Activated naive CD4-positive, alpha-beta T cell treated with Interleukin-2 at 50 U/mL for 16 hours (primary cell): ENCODE measurements around the gene RNU2-63P.
"Not testable (repeated sequence)": the region's sequence is repeated elsewhere in the genome, so short reads cannot be mapped to it uniquely, and the experiment has no call there.

Source experiments
- DNase-seq: peaks from one replicate; pipeline ENCODE4 v3.0.0-alpha.2; 2020

Gene RNU2-63P

DNA sequence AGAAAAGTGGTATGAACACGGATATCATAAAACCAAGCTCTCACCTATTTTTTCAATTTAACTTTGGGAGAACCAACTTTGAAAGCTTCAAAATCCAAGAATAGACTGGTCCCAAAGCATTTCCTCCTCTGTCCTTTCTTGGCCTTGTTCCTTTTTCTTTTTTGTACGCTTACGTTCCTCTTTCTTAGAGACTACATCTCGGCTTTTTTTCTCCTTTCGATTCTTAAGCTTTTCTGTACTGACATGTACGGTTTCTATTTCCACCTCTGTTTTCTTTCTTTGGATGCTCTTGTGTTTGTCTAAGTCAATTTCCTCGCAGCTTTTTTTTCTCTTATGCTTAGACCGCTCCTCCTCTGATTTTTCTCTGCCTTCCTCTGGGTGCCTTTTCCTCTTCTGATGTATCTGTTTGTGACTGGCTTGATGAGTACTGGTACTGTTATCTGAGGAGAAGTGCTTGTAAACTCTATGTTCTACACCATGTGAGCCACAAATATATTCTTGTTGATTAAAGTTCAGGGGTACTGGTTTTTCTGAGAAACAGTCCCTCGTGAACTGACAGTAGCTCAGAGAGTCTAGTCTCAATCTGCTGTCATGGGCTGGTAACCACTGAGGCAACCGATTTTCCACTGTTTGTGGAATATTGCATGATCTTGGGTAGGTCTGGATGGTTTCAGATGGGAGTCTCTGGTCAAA is 11.5 kb upstream of the RNU2-63P start:
- no peak for DNase-seq

DNA sequence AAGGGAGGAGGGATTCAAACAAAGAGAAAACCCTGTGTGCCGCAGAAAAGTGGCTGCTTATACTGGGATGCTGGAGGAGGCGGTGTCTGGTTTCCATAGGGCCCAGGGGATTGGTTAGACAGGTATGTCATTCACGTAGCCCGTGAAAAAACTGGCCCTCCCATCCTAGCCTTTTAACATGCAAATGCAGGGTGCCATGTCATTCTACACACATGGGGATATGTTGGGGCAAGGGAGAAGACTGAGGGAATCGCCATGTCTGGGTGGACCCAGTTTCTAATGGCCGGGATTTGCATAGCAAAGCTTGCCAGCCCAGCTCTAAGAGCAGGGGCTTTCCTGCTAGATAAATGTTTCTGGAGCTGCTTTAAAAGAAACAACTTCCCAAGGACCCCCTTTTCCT is 8.2 kb upstream of the RNU2-63P start:
- no peak for DNase-seq

DNA sequence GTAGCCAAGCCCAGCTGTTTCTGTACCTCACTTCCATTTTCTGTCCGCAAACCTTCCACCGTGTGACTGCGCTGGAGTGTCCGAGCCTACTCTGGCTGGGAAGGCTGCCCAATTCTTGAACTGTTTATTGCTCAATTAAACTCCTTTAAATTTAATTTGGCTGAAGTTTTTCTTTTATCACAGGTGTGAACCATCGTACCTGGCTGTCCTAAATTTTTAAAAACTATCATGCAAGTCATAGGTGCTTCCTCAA is 6.2 kb upstream of the RNU2-63P start:
- DNase-seq = no peak

DNA sequence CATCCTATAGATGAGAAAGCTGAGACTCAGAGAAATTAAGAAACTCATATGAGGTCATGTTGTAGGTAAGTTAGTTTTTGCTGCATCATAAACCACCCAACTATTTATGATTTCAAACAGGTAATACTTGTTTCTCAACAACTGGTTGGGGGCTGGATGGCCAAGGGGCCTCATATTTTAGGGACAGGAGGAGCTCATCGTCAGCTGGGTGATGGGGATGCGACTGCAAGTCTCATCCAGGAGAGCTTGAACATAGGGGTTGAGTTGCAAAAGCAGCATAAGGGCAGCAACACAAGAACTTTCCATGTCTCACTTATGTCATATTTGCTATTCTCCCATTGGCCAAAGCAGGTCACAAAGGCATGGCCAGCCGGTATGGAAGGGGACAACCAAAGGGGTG is 3.6 kb upstream of the RNU2-63P start:
- no peak for DNase-seq

DNA sequence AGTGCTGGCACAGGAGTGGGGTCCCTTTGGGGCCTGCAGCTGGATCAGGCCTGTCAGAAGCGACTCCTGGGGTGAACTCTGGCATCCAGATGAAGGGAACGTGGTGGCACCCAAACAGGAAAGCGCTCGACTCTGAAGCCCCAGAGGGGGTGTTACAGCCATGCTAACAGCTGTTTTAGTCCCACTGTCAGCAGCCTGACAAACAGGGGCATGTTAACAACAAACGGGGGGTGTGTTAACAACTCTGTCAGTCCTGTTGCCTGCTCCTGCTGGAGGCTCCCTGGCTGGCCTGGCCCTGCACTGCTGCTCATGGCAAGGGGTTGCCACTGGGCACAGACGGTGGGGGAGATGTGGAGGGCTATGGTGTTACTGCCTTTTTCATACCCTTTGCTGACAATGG is 2.6 kb upstream of the RNU2-63P start:
- no peak for DNase-seq

DNA sequence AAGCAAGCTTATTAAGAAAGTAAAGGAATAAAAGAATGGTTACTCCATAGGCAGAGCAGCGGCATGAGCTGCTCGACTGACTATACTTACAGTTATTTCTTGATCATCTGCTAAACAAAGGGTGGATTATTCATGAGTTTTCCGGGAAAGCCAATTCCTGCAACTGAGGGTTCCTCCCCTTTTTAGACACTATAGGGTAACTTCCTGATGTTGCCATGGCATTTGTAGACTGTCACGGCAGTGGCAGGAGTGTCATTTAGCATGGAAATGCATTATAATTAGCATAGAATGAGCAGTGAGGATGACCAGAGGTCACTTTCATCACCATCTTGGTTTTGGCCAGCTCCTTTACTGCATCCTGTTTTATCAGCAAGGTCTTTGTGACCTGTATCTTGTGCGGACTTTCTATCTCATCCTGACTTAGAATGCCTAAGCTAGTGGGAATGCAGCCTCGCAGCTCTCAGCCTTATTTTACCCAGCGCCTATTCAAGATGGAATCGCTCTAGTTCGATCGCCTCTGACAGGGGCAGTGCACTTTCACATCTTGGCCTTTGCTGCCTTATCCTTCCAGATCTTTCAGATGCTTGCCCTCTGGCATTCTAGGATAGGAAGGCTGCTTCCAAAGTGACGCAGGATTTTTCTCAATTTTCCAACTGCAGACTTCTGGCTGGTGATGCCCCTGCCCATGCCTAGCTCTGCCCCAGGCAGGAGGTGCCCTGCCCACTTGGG is 1.9 kb upstream of the RNU2-63P start:
- not testable (repeated sequence) for DNase-seq

DNA sequence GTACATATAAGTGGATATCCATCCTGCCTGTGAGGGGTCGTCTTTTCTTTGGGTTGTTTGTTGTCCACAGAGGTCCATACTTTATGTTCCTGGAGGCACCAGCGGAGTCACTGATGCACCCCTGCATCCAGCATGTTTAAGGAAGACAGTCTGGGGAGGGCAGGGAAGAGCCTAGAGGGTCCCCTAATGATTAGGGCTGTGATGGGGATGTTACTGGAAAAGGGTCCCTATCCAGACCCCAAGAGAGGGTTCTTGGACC is 1.4 kb upstream of the RNU2-63P start:
- not testable (repeated sequence) for DNase-seq

DNA sequence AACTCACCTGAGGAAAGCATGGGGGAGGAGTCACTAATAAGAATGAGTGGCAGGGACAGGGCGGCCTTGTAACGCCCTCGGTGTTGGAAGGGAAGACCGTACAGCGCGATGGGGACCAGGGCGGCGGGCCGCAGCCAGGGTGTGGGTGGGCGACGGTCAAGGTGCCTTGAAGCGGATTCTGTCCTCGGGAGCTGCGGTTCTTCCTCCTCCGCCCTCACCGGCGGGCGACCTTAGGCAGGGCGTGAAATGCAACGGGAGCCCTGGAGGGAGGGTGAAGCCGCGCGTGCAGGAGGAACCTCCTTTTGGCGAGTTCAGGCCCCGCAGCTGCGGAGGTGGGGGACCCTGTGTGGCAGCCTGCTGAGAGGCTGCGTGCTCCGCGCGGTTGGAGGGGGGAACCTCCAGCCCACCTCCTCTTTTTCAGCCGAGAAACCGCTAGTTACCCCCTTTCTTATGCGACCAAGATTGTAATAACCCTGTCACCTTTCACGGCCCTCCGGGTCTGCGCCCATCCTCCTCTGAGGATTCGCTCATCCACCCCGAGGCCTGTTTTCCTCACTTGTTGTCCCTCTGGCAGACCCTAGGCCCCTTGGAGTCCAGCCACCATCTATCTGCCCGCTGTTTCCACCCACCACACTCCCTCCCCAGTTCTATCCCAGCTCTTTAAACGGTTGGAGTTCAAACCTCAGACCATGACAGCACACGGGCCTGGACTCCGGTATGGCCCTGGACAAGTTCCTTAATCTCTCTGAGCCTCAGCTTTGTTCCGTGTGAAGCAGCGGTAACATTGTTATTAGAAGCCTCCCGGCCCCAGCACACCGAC is 823 bp upstream of the RNU2-63P start:
- DNase-seq = no peak

DNA sequence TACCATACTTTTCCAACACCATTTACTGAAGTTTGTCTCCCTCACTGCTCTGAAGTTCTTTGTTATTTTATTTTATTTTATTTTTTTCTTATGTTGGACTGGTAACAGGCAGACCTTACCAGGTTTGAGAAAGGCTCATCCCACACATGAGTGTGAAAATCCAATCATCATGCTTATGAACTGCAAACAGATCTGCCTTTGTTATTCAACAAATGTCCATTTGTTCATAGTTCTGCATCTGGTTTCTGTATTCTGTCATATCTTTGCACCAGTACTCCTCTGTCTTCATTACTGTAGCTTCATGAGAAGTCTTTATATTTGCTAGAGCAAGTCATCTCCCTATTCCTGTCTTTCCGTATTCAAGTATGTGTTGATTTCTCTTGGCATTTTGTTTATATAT is 5.3 kb downstream of the RNU2-63P start:
- no peak for DNase-seq

DNA sequence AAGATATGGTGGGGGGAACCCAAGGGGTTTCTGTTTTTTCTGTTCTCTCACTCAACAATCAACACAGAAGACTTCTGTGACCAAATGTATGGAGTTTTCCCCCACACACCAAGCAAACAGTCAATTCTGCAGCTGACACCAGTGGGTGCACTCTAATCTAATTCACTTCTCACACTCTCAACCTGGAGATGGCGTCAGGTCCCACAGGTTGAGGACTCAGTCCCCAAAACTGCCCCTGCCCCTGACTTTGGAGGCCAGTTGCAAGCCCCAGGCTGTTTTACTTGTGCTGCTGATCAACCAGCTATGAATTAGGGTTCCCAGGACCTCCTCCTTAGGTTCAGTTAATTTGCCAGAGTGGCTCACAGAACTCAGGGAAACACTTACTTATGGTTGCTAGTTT is 6.2 kb downstream of the RNU2-63P start:
- DNase-seq = no peak

DNA sequence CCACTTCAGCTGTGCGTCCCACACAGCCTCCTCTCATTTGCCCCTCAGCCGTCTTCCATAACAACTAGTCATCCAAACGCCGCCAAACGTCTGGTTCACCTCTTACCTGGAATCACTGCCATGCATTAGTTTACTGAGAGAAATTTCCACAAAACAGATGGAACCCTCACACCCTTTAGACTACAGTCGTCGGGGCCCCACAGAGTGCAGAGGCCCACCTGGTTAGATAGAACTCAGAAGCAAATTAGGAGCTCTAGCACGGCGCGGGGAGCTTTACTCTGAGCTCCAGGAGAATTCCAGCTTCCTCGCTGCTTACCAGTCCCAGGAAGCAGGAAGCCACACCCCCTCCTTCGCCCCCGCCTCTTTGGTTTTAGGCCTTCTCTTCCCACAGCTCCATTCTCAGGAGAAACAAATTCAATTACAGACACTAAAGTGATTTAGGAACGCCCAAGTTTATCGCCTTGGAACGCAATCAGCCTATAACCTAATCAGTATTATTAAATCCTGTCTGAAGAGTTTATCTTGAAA is 9.4 kb downstream of the RNU2-63P start:
- no peak for DNase-seq

DNA sequence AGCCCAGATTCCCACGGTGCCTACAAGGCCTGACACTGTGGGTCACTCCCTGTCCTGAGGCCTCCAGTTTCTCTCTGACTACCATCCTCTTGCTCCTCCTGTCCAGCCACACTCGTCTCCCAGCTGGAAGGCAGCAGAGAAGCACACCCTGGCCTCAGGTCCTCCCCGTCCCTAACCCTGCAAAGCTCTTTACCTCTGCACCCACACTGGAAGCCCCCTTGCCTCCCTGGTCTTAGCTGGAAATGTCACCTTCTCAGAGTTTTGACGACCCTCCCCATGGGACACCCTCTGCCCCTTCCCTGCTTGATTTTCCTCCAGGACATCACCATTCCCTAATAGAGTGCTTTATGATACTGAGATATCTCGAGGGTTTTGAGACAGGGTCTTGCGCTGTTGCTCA is 10.6 kb downstream of the RNU2-63P start:
- no peak for DNase-seq

DNA sequence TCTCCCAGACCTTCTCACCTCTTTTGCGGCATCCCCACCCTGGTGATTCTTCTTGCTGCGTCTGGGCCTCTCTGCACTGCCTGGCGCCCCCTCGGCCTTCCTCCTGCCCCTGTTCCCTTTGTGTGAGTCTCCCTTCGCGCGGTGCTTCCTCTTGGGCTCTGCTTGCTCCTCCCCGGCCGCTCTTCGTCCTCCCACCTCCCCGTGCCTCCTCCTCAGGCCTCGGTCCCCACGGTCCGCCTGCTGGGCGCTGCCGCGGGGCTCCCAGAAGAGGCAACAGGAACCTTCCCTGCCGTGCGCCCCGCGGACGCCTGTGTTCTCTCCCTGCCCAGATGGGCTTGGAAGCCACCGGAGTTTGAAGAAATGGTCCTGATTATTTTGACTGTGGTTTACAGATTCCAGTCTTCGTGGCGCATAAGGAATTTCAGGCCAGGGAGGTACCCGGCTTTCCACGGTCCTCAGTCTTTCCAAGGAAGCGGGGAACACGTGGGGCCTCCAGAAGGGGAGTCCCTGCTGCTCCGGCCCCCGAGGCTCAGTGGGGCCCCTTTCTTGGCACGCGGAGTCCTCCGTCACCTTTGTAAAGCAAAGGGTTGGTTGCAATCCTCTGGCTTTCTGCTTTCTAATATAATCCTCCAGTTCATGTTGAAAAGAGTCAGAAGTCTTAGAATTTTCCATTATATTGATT is 13.1 kb downstream of the RNU2-63P start:
- no peak for DNase-seq

DNA sequence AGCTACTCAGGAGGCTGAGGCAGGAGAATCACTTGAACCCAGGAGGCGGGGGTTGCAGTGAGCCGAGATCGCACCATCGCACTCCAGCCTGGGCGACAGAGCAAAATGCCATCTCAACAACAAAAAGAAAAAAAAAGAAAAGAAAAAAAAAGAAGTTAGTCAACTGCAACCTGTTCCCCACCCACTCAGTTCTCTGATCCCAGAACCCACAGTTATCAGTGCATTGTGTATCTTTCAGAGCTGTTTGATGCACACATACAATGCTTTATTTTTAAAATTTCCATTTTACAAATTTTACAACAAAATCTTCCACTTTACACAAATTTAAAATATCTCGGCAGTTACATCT is 14.0 kb downstream of the RNU2-63P start:
- no peak for DNase-seq

DNA sequence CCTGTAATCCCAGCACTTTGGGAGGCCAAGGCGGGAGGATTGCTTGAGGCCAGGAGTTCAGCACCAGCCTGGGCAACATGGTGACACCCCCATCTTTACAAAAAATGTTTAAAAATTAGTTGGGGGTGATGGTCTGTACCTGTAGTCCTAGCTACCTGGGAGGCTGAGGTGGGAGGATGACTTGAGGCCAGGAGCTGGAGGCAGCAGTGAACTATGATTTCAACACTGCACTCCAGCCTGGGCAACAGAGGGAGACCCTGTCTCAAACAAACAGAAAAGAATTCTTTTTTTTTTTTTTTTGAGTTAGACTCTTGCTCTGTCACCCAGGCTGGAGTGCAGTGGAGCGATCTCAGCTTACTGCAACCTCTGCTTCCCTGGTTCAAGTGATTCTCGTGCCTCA is 15.9 kb downstream of the RNU2-63P start:
- DNase-seq = not testable (repeated sequence)

DNA sequence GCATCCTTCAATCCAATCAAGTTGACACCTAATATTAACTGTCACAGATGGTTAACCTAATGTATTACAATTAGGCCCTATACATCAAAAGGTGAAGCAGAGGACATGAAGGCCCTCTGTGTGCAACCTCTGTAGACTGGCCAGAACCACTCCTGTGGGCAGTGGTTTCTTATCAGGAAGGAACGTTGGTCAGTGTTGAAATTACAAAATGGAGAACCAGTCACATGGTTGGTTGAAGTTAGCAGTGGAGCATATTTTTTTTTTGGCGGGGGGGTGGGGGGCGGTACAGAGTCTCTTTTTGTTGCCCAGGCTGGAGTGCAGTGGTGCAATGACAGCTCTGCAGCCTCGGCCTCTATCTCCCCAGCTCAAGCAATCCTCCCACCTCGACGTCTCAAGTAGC is 19.8 kb downstream of the RNU2-63P start:
- DNase-seq = no peak

DNA sequence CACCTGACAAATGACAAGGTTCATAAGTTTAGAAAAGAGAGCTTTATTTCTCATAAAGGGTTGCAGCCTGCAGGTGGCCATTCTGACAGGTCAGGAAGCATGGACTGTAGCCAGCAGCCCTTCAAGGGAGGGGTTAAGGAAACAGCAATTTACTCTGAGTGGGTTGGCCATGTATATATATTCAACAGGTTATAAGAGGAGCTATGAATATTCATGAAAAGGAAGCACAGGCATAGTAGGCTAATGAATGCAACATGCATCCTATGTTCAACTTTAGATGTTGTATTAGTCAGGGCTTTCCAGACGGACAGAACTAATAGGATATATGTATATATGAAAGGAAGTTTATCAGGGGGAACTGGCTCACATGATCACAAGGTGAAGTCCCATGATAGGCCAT is 20.6 kb downstream of the RNU2-63P start:
- no peak for DNase-seq

DNA sequence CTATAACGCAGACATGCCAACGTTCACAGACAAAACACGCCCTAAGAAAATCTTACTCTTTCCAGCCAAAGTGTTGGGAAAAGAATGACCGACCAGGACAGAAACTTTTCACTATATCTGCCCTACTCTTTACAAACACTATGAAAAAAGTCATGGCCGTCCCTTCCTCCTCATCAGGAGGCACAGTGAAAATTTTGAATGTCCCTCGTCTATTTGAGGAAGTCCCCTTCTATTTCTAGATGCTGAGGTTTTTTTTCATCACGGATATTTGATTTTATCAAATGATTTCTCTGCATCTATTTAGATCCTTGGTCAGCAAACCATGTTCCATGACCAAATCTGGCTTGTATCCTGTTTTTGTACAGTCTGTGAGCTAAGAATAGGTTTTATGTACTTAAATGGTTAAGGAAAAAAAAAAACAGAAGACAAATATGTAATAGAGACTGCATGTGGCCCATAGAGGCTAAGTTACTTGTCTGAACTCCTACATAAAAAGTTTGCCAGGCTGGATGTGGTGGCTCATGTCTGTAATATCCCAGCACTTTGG is 22.0 kb downstream of the RNU2-63P start:
- not testable (repeated sequence) for DNase-seq

DNA sequence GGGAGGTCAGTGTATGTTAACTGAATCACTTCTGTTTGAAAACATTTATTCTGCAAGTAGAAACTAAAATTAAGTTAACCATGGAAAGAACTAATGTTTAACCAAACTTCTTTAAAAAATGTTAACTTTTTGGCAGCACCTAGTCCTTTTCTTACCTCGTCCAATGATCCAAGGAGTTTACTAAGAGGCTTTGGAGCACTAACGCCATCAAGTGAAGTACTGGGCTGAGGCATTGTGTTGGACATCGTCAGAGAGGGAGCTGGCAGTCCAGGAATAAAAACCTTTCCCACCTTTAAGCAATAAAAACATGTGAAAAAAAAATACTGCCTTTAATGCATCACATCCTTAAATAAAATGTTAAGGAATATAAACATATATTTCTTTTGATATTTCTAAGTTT is 23.8 kb downstream of the RNU2-63P start:
- not testable (repeated sequence) for DNase-seq

DNA sequence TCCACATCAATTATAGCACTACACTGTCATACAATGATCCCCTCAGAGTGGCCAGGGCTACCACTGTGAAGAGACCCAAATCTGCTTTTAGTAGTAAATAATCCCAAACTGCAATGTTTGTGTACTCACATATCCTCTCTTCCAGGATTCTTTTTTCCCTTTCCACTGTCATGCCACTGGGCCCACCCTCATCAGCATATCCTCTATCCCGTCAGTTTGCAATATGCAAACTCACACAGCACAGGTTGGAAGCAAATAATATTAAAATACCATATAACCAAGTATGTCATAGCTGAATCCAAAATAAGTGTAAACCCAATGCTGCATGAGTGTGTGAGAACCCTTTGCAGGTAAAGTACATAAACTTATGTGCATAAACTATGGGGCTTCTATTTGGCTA is 28.9 kb downstream of the RNU2-63P start:
- DNase-seq = not testable (repeated sequence)

DNA sequence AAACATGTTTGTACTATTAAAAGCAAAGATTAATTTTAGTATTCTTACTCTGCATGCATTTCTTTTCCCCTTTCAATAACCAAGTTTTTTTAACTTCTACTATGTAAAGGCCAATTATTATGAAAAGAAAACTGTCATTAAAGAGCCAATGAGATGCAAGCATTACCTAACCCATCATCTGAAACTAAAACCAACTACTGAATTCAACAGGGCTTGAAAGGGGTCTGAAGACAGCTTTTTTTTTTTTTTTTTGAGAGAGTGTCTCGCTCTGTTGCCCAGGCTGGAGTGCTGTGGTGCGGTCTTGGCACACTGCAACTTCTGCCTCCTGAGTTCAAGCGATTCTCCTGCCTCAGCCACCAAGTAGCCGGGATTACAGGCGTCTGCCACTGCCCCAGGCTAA is 30.4 kb downstream of the RNU2-63P start:
- DNase-seq = not testable (repeated sequence)

DNA sequence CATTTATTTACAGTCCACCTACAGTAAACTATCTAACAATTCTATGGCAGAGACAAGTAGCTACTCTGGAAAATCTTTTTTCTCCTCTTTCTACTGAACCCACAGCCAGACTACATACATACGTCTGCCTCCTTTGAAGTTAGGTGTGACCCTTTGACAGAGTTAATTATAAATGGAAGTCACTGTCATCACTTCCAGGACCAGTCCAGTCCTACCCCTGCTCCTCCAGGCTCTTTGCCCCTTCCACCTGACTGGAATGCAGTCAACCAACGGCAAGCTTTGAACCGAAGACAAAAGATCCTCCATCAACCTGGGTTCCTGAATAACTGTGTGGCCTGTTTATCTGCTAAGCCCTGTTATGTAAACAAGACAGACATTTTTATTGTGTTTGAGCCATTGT is 35.2 kb downstream of the RNU2-63P start:
- DNase-seq = not testable (repeated sequence)

DNA sequence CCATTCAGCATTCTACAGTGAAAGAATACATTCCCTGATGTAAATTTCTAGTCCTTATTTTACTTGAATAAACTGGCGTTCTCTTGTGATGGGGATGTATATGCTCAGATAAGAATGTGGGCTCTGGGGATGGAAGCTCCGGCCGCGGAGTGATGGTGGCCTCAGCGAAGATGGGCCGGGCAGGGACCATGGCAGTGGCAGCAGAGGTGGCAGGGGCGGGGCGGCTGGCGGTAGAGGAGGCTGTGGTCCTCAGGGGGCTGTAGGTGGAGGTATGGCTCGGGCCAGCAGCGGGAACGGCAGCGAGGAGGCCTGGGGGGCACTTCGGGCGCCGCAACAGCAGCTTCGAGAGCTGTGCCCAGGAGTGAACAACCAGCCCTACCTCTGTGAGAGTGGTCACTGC is 44.0 kb downstream of the RNU2-63P start:
- not testable (repeated sequence) for DNase-seq
